HepG2 (cell line): ENCODE data around the gene TCF7L2. TPM values are rescaled to one million over a fixed set of nuclear protein-coding genes. Genes with fewer than 3 reads are reported as not detected.

Source experiments
- ATAC-seq: fragments of 200-7000 bp; cut with Tn5 transposase; 3 replicates; pipeline ENCODE4 v1.9.1; 2020; ENCODE audit warnings: mild to moderate bottlenecking, moderate library complexity
- BruUV-seq: library from RNA; stranded (reverse); fragments of 400-500 nt; replicated peaks from 2 replicates; lab custom pipeline; 2021; lab: Mats Ljungman, UMichigan
- CTCF ChIA-PET: fragments of 300-600 bp; formaldehyde crosslinking; extraction: SDS; loops from one replicate; lab custom pipeline; 2021; ENCODE audit warnings: low total read pairs, inconsistent platforms, low intra/inter-chr PET ratio; lab: Yijun Ruan, JAX
- POLR2A ChIA-PET: fragments of 350-600 bp; sonication (Branson Sonifier 250); formaldehyde crosslinking; loops from one replicate; lab custom pipeline; 2020; ENCODE audit warnings: antibody characterized with exemption, inconsistent platforms; lab: Yijun Ruan, JAX
- DNase-seq: peaks from one replicate; pipeline ENCODE4 v3.0.0-alpha.2; 2015; ENCODE audit warnings: low spot score
- FAIRE-seq: peaks from 3 replicates; lab custom pipeline; 2011; peaks lifted over from hg19 to GRCh38; lab: Jason Lieb, UNC
- H2AFZ ChIP-seq: one replicate; pipeline ENCODE4 v1.6.1; 2011; ENCODE audit warnings: low read length, inconsistent platforms
- H3K27ac ChIP-seq: fragments of 300-600 bp; 3 replicates; pipeline ENCODE4 v1.8.0; 2011; ENCODE audit warnings: mixed run types, mild to moderate bottlenecking, mixed read lengths, low read length, inconsistent platforms; ENCODE audit not compliant: insufficient read depth; ENCODE audit errors: extremely low read length
- H3K27me3 ChIP-seq, 2 experiments: fragments of 200-600 bp in 1 of 2; 2 replicates in 1 of 2; 3 replicates in 1 of 2; pipeline versions ENCODE4 v1.6.0 to v1.8.0; 2011; ENCODE audit warnings: low read length in 2 of 2, mild to moderate bottlenecking in 2 of 2, moderate library complexity in 2 of 2, inconsistent platforms in 1 of 2; ENCODE audit not compliant: insufficient read depth in 2 of 2, control insufficient read depth in 1 of 2
- H3K36me3 ChIP-seq, 2 experiments: fragments of 200-600 bp in 1 of 2; replicated peaks in 1 of 2; 2 replicates in 1 of 2; 3 replicates in 1 of 2; pipeline versions ENCODE4 v1.5.1 to v1.8.0; 2011; ENCODE audit warnings: low read length in 2 of 2, inconsistent platforms in 1 of 2; ENCODE audit not compliant: insufficient read depth in 2 of 2, control insufficient read depth in 1 of 2
- H3K4me1 ChIP-seq: 2 replicates; pipeline ENCODE4 v1.5.1; 2012; ENCODE audit warnings: low read length, inconsistent platforms; ENCODE audit not compliant: insufficient read depth
- H3K4me2 ChIP-seq: 2 replicates; pipeline ENCODE4 v1.6.0; 2011; ENCODE audit warnings: low read depth, low read length, inconsistent platforms
- H3K4me3 ChIP-seq, 3 experiments: fragments of 200-600 bp in 1 of 3; sonication (generic), shearing (Covaris generic) in 1 of 3; replicated peaks in 1 of 3; 2 replicates each; pipeline ENCODE4 v1.5.1; 2011 to 2016; ENCODE audit warnings: low read length in 3 of 3, inconsistent platforms in 2 of 3, low read depth in 2 of 3, mild to moderate bottlenecking in 2 of 3, control low read depth in 1 of 3, mixed read lengths in 1 of 3; ENCODE audit not compliant: insufficient read depth in 1 of 3
- H3K79me2 ChIP-seq: one replicate; pipeline ENCODE4 v1.6.1; 2011; ENCODE audit warnings: low read length, inconsistent platforms; ENCODE audit not compliant: insufficient read depth
- H3K9ac ChIP-seq: 2 replicates; pipeline ENCODE4 v1.6.0; 2011; ENCODE audit warnings: mild to moderate bottlenecking, low read depth, low read length, inconsistent platforms; ENCODE audit not compliant: insufficient read depth
- H3K9me3 ChIP-seq: 2 replicates; pipeline ENCODE4 v1.5.1; 2012; ENCODE audit warnings: mild to moderate bottlenecking, low read length
- H4K20me1 ChIP-seq: 2 replicates; pipeline ENCODE4 v1.6.0; 2011; ENCODE audit warnings: inconsistent platforms, mild to moderate bottlenecking, low read length, moderate library complexity; ENCODE audit not compliant: insufficient read depth
- ATF7 ChIP-seq, 2 experiments: fragments of 450-650 bp in 1 of 2; sonication (generic) in 1 of 2; formaldehyde crosslinking in 1 of 2; IDR thresholded peaks; 2 replicates each; pipeline versions ENCODE4 v1.4.0 to v1.6.1; 2016 to 2020; ENCODE audit warnings: antibody characterized with exemption in 1 of 2, mild to moderate bottlenecking in 1 of 2, missing genetic modification reagents in 1 of 2
- BCL6 ChIP-seq: IDR thresholded peaks from 2 replicates; pipeline ENCODE4 v1.6.1; 2016; ENCODE audit warnings: missing genetic modification reagents, missing compliant biosample characterization
- DPF2 ChIP-seq: sonication (generic); formaldehyde crosslinking; IDR thresholded peaks from 2 replicates; pipeline ENCODE4 v1.4.0; 2020; ENCODE audit warnings: mild to moderate bottlenecking, low read depth, missing genetic modification reagents, borderline replicate concordance
- EHMT2 ChIP-seq: fragments of 200-600 bp; sonication (generic); IDR thresholded peaks from 2 replicates; pipeline ENCODE4 v1.7.0; 2017; ENCODE audit warnings: antibody characterized with exemption, low read depth, low read length, borderline replicate concordance
- FLYWCH1 ChIP-seq: sonication (generic); formaldehyde crosslinking; IDR thresholded peaks from 2 replicates; pipeline ENCODE4 v1.8.1; 2023; ENCODE audit warnings: mild to moderate bottlenecking, missing genetic modification reagents
- FOXJ3 ChIP-seq: sonication (generic); formaldehyde crosslinking; IDR thresholded peaks from 2 replicates; pipeline ENCODE4 v1.4.0; 2020; ENCODE audit warnings: missing genetic modification reagents, mild to moderate bottlenecking, borderline replicate concordance
- HOXA3 ChIP-seq: sonication (generic); formaldehyde crosslinking; IDR thresholded peaks from 2 replicates; pipeline ENCODE4 v1.5.0; 2020; ENCODE audit warnings: missing genetic modification reagents
- MIXL1 ChIP-seq: IDR thresholded peaks from 2 replicates; pipeline ENCODE4 v1.6.1; 2016
- POLR2AphosphoS5 ChIP-seq: IDR thresholded peaks from 2 replicates; pipeline ENCODE4 v1.6.1; 2012; ENCODE audit warnings: low read depth, low read length
- RBAK ChIP-seq: sonication (generic); formaldehyde crosslinking; IDR thresholded peaks from 2 replicates; pipeline ENCODE4 v1.5.1; 2020; ENCODE audit warnings: mild to moderate bottlenecking, missing genetic modification reagents
- RFX1 ChIP-seq: fragments of 450-650 bp; IDR thresholded peaks from 2 replicates; pipeline ENCODE4 v1.6.1; 2017
- ZNF605 ChIP-seq: sonication (generic); formaldehyde crosslinking; IDR thresholded peaks from 2 replicates; pipeline ENCODE4 v1.8.0; 2022; ENCODE audit warnings: mild to moderate bottlenecking, missing genetic modification reagents
- WGBS: methylation state at CpG from one replicate; pipeline ENCODE4 v1.1.6; 2017; ENCODE audit warnings: low lambda C conversion rate; 5-methylcytosine and 5-hydroxymethylcytosine counted together
- in situ Hi-C: cut with HindIII; loops from 2 replicates; pipeline ENCODE4 v1.10.0; 2017; ENCODE audit warnings: low pct_unique_long_range_greater_than_20kb; ENCODE audit not compliant: extremely low pct_ligation_motif_present
- intact Hi-C: fragments of 100-400 bp; cut with micrococcal nuclease; formaldehyde crosslinking; loops from one replicate; pipeline ENCODE4 v1.10.0; 2022; ENCODE audit not compliant: unreplicated experiment
- polyA plus RNA-seq, 8 experiments: library from polyadenylated mRNA; depleted of rRNA in 3 of 8; stranded (reverse) in 7 of 8; unstranded in 1 of 8; fragments of >200 nt; fragmentation: Illumina TruSeq in 4 of 8; extraction: Trizol in 4 of 8; gene quantifications; 2 replicates each; pipeline versions ENCODE4 v1.2.1 to v1.2.3, GENCODE V29; 2011 to 2016; ENCODE audit warnings: low read depth in 4 of 8, missing spikeins in 1 of 8, mixed read lengths in 1 of 8; ENCODE audit not compliant: insufficient read depth in 1 of 8
- total RNA-seq, 5 experiments: library from RNA; depleted of rRNA; stranded (reverse); fragments of >200 nt; fragmentation: Illumina TruSeq; extraction: Trizol; gene quantifications; 2 replicates each; pipeline ENCODE4 v1.2.3, GENCODE V29; 2016; ENCODE audit warnings: low read depth in 1 of 5
- TF ChIP-seq, protein P1 (sequence below): sonication (generic); formaldehyde crosslinking; conservative IDR thresholded peaks from 2 replicates; pipeline ENCODE4 v1.8.0; 2022; ENCODE audit warnings: missing genetic modification reagents
- TF ChIP-seq, protein P2 (sequence below): sonication (generic); formaldehyde crosslinking; IDR thresholded peaks from 2 replicates; pipeline ENCODE4 v1.5.0; 2020; ENCODE audit warnings: missing genetic modification reagents

Gene TCF7L2
- total and polyA plus RNA-seq, 2 of the 13 experiments (the other 11 are each of a cell fraction or from before 2014, with no cell fraction given) = 3.9 to 13.7 TPM

DNA sequence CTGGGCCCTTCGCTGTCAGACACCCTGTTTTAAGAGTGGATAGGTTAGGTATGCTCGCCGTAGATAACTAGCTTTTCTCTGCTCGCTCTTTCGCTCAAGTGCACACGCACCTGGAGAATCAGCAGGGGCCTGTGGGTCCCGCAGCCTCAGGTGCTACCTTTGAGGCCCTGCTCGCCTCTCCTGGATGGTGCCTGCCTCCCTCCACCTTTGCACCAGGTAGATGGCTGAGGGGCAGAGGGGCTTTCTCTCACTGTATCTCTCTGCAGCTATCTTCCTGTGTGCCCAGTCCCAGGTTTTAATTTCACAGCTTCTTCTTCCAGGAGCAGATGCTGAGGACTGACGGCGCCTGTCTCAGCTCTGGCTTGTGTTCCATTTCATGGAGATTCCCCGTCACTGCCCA lies 227.9 kb downstream of the TCF7L2 start (continued):
- TF ChIP-seq BCL6 (CRISPR knock-in tag) (no peak), EHMT2 (no peak), ATF7 (IDR thresholded peaks at IDR 0.05) (no peak), ATF7 (CRISPR knock-in tag; IDR thresholded peaks at IDR 0.05) (no peak)
- TF ChIP-seq, all 625 proteins: peak for 0

DNA sequence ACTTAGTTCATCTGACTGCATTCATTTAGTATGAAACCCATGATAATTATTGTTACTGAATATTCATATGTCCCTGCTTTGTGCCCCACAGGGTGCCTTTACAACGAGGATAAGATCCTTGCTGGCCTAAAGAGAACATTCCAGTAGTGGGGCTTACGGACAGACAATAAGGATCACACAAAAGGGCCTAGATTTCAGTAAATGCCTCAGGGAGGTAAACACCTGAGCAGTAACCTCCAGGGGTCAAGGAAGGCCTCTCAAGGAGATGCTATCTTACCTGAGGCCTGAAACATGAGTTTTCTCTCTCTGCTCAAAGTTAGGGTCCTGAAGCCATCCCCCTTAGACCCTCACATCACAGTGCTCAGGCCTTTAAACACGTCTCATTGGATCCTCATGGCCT lies 228.7 kb downstream of the TCF7L2 start:
- no peak for ATAC-seq
- H3K4me2 ChIP-seq = no peak overlapping the region
- H3K4me1 ChIP-seq = peaks cover 7% of the 10 kb centered on the region; the same call in 1 of the 2 replicates
- H3K36me3 ChIP-seq = no peaks in the 10 kb centered on the region
- no peak overlapping the region for H3K27ac ChIP-seq
- no peaks in the 10 kb centered on the region for H4K20me1 ChIP-seq
- WGBS = 25% methylated on average over 3 of the region's 3 CpGs
- no peak overlapping the region for H3K9ac ChIP-seq
- H3K27me3 ChIP-seq = peaks cover 0 to 11% of the 10 kb centered on the region in 2 experiments; a peak in 1 of 5 replicates
- intact Hi-C loops (no loop called here), in situ Hi-C loops (no loop called here)
- no peak for FAIRE-seq
- no peaks in the 10 kb centered on the region for H3K79me2 ChIP-seq
- no peak overlapping the region for H3K4me3 ChIP-seq
- BruUV-seq = no TSS peak
- ChIA-PET CTCF (no interaction called here), POLR2A (no interaction called here)
- TF ChIP-seq, protein P1, sequence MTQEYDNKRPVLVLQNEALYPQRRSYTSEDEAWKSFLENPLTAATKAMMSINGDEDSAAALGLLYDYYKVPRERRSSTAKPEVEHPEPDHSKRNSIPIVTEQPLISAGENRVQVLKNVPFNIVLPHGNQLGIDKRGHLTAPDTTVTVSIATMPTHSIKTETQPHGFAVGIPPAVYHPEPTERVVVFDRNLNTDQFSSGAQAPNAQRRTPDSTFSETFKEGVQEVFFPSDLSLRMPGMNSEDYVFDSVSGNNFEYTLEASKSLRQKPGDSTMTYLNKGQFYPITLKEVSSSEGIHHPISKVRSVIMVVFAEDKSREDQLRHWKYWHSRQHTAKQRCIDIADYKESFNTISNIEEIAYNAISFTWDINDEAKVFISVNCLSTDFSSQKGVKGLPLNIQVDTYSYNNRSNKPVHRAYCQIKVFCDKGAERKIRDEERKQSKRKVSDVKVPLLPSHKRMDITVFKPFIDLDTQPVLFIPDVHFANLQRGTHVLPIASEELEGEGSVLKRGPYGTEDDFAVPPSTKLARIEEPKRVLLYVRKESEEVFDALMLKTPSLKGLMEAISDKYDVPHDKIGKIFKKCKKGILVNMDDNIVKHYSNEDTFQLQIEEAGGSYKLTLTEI (CRISPR knock-in tag) = no peak
- TF ChIP-seq MIXL1 (CRISPR knock-in tag) (no peak), HOXA3 (CRISPR knock-in tag) (no peak), ZNF605 (CRISPR knock-in tag) (no peak), RBAK (no peak), FLYWCH1 (CRISPR knock-in tag) (no peak), FOXJ3 (CRISPR knock-in tag) (no peak), POLR2AphosphoS5 (no peak), DPF2 (CRISPR knock-in tag) (no peak), RFX1 (no peak)
- TF ChIP-seq, protein P2, sequence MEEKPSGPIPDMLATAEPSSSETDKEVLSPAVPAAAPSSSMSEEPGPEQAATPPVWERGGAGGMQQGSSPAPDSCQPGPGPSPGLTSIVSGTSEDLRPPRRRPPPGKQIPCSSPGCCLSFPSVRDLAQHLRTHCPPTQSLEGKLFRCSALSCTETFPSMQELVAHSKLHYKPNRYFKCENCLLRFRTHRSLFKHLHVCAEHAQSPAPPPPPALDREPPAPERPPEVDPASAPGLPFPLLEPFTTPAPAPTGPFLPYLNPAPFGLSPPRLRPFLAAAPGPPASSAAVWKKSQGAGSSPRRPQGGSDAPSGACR (CRISPR knock-in tag) = no peak
- no peak overlapping the region for H2AFZ ChIP-seq
- no peak for DNase-seq
- H3K9me3 ChIP-seq = no peaks in the 10 kb centered on the region
